ENCODE results near the gene TSPAN18.

TSPAN18 gene

DNA sequence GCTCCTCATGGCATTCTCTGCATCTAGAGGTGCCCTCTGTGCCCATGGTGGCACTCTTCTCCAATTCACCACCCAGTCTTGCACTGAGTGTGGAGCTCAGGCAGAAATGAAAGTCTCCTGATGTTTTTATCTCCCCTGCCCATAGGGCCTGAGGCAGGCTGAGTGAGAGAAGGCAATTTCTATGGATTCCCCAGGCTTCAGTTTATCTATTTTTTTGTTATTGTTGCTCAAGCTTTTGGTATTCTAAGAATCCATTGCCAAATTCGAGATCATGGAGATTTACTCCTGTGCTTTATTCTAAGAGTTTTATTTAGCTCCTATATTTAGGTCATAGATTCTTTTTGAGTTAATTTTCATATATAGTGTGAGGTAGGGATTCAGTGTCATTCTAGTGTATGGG is 40.7 kb downstream of the TSPAN18 start:
- Histone ChIP-seq H3K27me3 (ENCODE audit: insufficient read depth, low read length, poor library complexity, severe bottlenecking) (no peaks in the 10 kb centered on the region), H3K36me3 (ENCODE audit: insufficient read depth, low read length) (no peaks in the 10 kb centered on the region; the same call in 1 of the 2 replicates), H3K9me2 (replicated peaks; ENCODE audit: low read depth, low read length) (no peaks in the 10 kb centered on the region), H3K9me3 (ENCODE audit: insufficient read depth, low read depth, low read length) (peaks cover 4% of the 10 kb centered on the region; the same call in 1 of the 2 replicates), H3K4me1 (ENCODE audit: insufficient read depth, low read length, poor library complexity, severe bottlenecking) (peaks cover 10% of the 10 kb centered on the region), H3K9ac (ENCODE audit: low read depth, low read length, poor library complexity, severe bottlenecking) (no peak overlapping the region), H3F3A (ENCODE audit: low read depth) (no peaks in the 10 kb centered on the region), H2AFZ (ENCODE audit: low read length) (peak overlapping the region; percentile 31; the same call in 1 of the 2 replicates), H4K20me1 (ENCODE audit: insufficient read depth, low read length, poor library complexity, severe bottlenecking) (no peaks in the 10 kb centered on the region), H3K4me2 (ENCODE audit: low read depth, low read length, poor library complexity, severe bottlenecking) (no peak overlapping the region), H3K79me2 (ENCODE audit: insufficient read depth, low read length) (no peaks in the 10 kb centered on the region), H3K4me3 (ENCODE audit: low read length, poor library complexity, severe bottlenecking) (no peak overlapping the region)
- TF ChIP-seq, protein P1, sequence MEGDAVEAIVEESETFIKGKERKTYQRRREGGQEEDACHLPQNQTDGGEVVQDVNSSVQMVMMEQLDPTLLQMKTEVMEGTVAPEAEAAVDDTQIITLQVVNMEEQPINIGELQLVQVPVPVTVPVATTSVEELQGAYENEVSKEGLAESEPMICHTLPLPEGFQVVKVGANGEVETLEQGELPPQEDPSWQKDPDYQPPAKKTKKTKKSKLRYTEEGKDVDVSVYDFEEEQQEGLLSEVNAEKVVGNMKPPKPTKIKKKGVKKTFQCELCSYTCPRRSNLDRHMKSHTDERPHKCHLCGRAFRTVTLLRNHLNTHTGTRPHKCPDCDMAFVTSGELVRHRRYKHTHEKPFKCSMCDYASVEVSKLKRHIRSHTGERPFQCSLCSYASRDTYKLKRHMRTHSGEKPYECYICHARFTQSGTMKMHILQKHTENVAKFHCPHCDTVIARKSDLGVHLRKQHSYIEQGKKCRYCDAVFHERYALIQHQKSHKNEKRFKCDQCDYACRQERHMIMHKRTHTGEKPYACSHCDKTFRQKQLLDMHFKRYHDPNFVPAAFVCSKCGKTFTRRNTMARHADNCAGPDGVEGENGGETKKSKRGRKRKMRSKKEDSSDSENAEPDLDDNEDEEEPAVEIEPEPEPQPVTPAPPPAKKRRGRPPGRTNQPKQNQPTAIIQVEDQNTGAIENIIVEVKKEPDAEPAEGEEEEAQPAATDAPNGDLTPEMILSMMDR (conservative IDR thresholded peaks at IDR 0.05; ENCODE audit: low read length): no peak
- TF ChIP-seq EZH2phosphoT487 (IDR thresholded peaks at IDR 0.05; ENCODE audit: borderline replicate concordance): no peak

DNA sequence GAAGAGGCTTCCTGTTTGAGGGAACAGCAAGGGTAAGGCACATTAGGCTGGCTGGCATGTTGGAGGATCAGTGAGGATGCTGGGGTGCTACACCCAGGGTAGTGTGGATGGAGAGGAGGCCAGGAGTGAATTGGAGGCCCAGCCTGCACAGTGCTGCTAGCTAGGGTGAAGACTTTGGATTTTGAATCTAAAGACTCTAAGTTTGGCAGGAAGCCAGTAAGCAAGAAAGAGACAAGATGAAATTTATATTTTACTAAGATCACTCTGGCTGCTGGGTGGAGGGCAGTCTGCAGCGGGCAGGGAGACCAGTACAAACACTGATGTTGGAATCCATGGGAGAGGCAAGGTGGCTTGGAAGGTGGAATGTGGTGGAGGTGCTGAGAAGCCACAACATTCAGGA is 43.6 kb downstream of the TSPAN18 start:
- no peaks in the 10 kb centered on the region for H4K20me1 ChIP-seq (ENCODE audit: insufficient read depth, low read length, poor library complexity, severe bottlenecking)
- H3K4me1 ChIP-seq (ENCODE audit: insufficient read depth, low read length, poor library complexity, severe bottlenecking): peaks cover 10% of the 10 kb centered on the region
- H3K79me2 ChIP-seq (ENCODE audit: insufficient read depth, low read length): no peaks in the 10 kb centered on the region
- TF ChIP-seq, protein P1 (conservative IDR thresholded peaks at IDR 0.05; ENCODE audit: low read length): no peak
- no peak for TF ChIP-seq EZH2phosphoT487 (IDR thresholded peaks at IDR 0.05; ENCODE audit: borderline replicate concordance)
- H3K4me3 ChIP-seq (ENCODE audit: low read length, poor library complexity, severe bottlenecking): no peak overlapping the region
- H3K9me3 ChIP-seq (ENCODE audit: insufficient read depth, low read depth, low read length): peaks cover 4% of the 10 kb centered on the region; the same call in 1 of the 2 replicates
- H3K9me2 ChIP-seq (replicated peaks; ENCODE audit: low read depth, low read length): no peaks in the 10 kb centered on the region
- no peak overlapping the region for H3K9ac ChIP-seq (ENCODE audit: low read depth, low read length, poor library complexity, severe bottlenecking)
- H3K36me3 ChIP-seq (ENCODE audit: insufficient read depth, low read length): no peaks in the 10 kb centered on the region; the same call in 1 of the 2 replicates
- H3K27me3 ChIP-seq (ENCODE audit: insufficient read depth, low read length, poor library complexity, severe bottlenecking): no peaks in the 10 kb centered on the region
- no peak overlapping the region for H3K4me2 ChIP-seq (ENCODE audit: low read depth, low read length, poor library complexity, severe bottlenecking)
- H3F3A ChIP-seq (ENCODE audit: low read depth): no peaks in the 10 kb centered on the region
- H2AFZ ChIP-seq (ENCODE audit: low read length): no peak overlapping the region

DNA sequence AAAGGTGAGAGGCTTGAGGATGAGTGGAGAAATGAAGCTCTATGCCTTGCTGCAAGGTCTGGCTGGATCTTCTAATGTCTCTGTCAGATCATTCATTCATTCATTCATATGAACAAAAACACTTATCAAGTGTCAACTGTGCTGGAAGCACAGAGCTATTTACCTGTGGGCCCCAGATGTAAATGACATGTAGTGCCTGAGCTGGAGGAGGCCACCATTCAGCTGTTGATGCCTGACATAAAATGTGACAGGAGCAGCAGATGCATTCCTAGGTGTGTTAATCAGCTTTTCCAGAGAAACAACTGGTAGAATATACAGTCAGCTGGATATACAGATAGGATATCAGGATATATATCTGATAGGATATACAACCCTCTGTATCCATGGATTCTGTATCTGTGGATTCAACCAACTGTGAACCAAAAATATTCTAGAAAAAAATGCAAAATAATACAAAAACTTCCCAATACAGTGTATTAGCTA is 44.5 kb downstream of the TSPAN18 start:
- Histone ChIP-seq H3K4me2 (ENCODE audit: low read depth, low read length, poor library complexity, severe bottlenecking) (no peak overlapping the region), H3K9ac (ENCODE audit: low read depth, low read length, poor library complexity, severe bottlenecking) (no peak overlapping the region), H2AFZ (ENCODE audit: low read length) (no peak overlapping the region), H3K4me3 (ENCODE audit: low read length, poor library complexity, severe bottlenecking) (no peak overlapping the region), H3K79me2 (ENCODE audit: insufficient read depth, low read length) (no peaks in the 10 kb centered on the region), H3K36me3 (ENCODE audit: insufficient read depth, low read length) (no peaks in the 10 kb centered on the region; the same call in 1 of the 2 replicates), H3F3A (ENCODE audit: low read depth) (no peaks in the 10 kb centered on the region), H3K9me2 (replicated peaks; ENCODE audit: low read depth, low read length) (no peaks in the 10 kb centered on the region), H3K9me3 (ENCODE audit: insufficient read depth, low read depth, low read length) (peaks cover 4% of the 10 kb centered on the region; the same call in 1 of the 2 replicates), H3K4me1 (ENCODE audit: insufficient read depth, low read length, poor library complexity, severe bottlenecking) (peaks cover 7% of the 10 kb centered on the region), H4K20me1 (ENCODE audit: insufficient read depth, low read length, poor library complexity, severe bottlenecking) (no peaks in the 10 kb centered on the region), H3K27me3 (ENCODE audit: insufficient read depth, low read length, poor library complexity, severe bottlenecking) (no peaks in the 10 kb centered on the region)
- TF ChIP-seq EZH2phosphoT487 (IDR thresholded peaks at IDR 0.05; ENCODE audit: borderline replicate concordance): no peak
- TF ChIP-seq, protein P1 (conservative IDR thresholded peaks at IDR 0.05; ENCODE audit: low read length): no peak
